Measurements from ENCODE around the gene SEL1L3.
"Not testable (repeated sequence)": the region's sequence is repeated elsewhere in the genome, so short reads cannot be mapped to it uniquely, and the experiment has no call there.

The SEL1L3 gene

DNA sequence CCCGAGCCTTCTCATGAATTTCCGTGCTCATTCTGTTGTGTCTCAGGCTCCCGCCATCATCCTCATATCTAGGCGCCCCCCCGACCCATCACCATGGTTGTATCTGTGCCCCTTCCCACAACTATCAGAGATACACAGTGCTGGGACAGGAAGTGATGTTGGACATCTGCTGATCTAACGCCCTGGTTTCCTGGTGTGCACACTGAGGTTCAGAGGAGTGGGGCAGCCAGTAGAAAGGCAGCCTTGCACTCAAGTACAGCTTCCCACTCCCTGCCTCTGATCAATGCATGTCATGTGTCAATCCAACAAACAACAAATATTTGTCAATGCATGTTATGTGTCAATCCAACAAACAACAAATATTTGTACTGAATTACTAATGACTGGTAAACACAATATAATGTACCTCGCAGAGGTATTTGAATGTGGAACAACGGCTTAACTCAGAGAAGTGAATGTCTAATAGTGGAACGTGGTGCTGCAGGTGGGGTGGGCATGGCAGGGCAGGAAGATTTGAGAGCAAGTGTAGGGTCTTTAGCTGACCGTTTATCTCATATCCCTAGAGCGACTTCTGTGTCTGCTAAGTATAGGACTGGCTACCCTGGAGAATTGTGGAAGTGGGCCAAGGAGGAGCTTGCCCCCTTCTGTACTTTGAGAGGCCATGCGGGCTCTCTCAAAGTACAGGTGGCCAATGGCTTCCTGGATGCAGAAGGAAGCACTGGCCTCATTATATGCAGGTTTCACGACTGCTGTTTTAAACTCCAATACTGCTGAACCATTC is 10.3 kb upstream of the SEL1L3 start:
- H3K4me3 ChIP-seq (ENCODE audit: control insufficient read depth, low read depth, low read length): no peak overlapping the region
- TF ChIP-seq, protein P1, sequence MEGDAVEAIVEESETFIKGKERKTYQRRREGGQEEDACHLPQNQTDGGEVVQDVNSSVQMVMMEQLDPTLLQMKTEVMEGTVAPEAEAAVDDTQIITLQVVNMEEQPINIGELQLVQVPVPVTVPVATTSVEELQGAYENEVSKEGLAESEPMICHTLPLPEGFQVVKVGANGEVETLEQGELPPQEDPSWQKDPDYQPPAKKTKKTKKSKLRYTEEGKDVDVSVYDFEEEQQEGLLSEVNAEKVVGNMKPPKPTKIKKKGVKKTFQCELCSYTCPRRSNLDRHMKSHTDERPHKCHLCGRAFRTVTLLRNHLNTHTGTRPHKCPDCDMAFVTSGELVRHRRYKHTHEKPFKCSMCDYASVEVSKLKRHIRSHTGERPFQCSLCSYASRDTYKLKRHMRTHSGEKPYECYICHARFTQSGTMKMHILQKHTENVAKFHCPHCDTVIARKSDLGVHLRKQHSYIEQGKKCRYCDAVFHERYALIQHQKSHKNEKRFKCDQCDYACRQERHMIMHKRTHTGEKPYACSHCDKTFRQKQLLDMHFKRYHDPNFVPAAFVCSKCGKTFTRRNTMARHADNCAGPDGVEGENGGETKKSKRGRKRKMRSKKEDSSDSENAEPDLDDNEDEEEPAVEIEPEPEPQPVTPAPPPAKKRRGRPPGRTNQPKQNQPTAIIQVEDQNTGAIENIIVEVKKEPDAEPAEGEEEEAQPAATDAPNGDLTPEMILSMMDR (IDR thresholded peaks at IDR 0.05; ENCODE audit: control insufficient read depth, insufficient read depth, low read depth, low read length, missing control alignments): no peak
- DNase-seq (ENCODE audit: low read depth): no peak

DNA sequence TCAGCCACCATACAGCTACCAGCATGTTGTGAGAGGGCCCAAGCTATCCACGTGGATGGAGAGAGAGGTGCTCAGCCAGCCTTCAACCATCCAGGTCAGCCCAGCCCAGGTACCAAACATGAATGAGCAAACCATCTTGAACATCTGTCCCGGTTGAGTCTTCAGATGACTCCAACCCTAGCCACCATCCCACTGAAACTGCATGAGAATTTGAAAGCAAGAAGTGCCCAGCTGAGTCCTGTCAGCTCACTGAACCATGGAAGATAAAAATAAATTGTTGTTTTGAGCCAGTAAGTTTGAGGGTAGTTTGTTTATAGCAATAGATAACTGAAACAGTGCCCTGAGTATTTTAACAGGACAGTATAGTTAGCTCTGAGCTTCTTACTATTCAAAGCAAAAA is 7.3 kb upstream of the SEL1L3 start:
- no peak overlapping the region for H3K4me3 ChIP-seq (ENCODE audit: control insufficient read depth, low read depth, low read length)

DNA sequence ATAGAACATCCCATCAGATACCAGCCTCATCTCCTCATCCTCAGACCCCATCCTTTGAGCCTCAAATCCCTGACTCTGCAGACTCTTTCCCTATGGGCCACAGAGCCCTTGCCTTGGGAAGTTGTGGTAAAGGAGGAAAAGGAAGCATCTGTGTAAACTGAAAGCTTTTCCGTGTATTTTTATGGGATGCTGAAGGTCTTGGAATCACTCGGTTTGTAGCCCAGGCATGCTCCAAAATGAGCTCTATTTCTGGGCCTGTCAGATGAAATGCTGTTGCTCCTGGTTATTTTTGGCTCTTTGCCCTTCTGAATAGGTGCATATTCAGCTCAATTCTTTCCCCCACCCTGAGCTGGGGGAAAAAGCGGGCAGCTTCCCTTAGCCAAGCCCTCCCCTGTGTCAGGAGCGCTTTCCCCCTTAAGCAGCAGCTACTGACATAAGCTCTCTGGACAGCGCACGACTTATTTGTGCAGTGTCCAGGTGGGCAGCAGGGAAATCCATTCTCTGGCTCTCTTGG is 5.0 kb upstream of the SEL1L3 start:
- TF ChIP-seq, protein P1 (IDR thresholded peaks at IDR 0.05; ENCODE audit: control insufficient read depth, insufficient read depth, low read depth, low read length, missing control alignments): no peak
- H3K4me3 ChIP-seq (ENCODE audit: control insufficient read depth, low read depth, low read length): no peak overlapping the region
- DNase-seq (ENCODE audit: low read depth): no peak

More for the DNA sequence above, 7.3 kb upstream of the SEL1L3 start:
- DNase-seq (ENCODE audit: low read depth): no peak
- TF ChIP-seq, protein P1 (IDR thresholded peaks at IDR 0.05; ENCODE audit: control insufficient read depth, insufficient read depth, low read depth, low read length, missing control alignments): no peak

DNA sequence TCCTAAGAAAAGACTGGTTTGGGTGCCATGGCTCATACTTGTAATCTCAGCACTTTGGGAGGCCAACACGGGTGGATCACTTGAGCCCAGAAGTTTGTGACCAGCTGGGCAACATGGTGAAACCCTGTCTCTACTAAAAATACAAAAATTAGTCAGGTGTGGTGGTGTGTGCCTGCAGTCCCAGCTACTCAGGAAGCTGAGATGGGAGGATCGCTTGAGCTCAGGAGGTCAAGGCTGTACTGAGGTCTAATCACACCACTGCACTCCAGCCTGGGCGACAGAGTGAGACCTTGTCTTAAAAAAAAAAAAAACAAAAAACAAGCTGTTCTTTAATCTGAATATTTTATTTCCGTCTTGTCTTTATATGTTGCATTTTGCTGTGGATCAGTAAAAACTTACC is 3.6 kb upstream of the SEL1L3 start:
- H3K4me3 ChIP-seq (ENCODE audit: control insufficient read depth, low read depth, low read length); DNase-seq (ENCODE audit: low read depth): not testable (repeated sequence)

DNA sequence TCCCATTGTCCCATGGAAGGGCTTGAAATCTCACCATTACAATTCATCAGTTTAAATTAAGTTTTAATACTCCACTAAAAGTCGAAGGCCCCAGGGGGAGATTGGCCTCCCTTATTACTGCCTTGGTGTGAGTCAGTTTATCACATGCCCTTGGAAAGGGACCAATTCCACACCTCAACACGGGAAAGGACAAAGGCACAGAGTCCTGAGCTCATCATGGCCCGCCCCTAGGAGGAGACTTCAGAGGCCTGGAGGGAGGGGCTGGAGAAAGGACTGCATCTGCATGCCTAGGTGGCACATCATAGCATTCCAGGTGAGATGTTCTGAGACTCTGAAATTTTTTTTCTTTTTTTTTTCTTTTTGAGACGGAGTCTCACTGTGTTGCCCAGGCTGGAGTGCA is 2.8 kb upstream of the SEL1L3 start:
- no peak overlapping the region for H3K4me3 ChIP-seq (ENCODE audit: control insufficient read depth, low read depth, low read length)
- no peak for DNase-seq (ENCODE audit: low read depth)
- TF ChIP-seq, protein P1 (IDR thresholded peaks at IDR 0.05; ENCODE audit: control insufficient read depth, insufficient read depth, low read depth, low read length, missing control alignments): no peak

DNA sequence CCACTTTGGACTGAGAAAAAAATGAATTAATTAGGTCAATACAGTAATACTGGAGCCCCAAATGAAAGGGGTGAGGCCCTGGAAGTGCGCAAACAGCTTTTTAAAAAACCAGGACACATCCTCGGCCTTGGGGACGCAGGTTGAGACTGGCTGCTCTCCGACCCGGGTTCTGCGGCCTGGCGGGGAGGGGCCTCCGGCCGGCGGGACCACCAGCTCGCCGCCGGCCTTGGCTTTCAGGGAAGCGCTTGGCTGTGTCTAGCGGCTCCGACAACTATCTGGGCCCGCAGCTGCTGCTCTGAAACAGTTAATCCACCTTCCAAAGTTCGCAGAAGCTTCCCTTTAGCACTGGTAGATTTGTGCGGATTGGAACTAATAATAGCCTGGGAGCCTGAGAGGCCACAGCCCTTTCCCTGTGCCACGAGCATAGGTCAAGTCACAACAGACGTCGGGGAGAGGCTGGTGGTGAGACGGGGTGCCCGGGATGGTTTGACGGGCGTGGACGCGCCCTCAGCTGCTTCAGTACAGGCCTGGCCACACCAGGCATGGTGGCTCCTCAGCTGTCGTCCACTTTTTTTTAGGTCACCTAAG is 1.1 kb upstream of the SEL1L3 start:
- TF ChIP-seq, protein P1 (IDR thresholded peaks at IDR 0.05; ENCODE audit: control insufficient read depth, insufficient read depth, low read depth, low read length, missing control alignments): no peak
- no peak overlapping the region for H3K4me3 ChIP-seq (ENCODE audit: control insufficient read depth, low read depth, low read length)
- no peak for DNase-seq (ENCODE audit: low read depth)

DNA sequence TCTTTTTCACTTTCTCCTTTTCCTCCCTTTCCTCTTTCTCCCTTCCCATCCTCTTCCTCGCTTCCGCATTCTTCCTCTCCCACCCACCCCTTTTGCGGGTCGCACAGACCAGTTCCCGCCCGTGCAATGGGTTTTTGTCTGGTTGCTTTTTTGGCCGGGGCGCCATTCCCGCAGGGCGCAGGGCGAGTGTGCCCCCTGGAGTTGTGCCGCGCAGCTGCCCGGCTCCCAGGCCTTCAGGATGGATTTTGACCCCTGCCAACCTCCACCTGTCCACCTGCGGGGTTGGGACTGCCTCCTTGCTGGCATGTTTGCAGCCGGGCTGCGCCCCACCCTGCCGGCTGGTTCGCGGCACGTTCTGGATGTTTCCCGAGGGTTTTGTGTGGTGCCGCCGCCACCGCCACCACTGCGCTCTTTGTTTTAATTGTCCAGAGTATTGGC is 578 bp upstream of the SEL1L3 start:
- no peak for DNase-seq (ENCODE audit: low read depth)
- TF ChIP-seq, protein P1 (IDR thresholded peaks at IDR 0.05; ENCODE audit: control insufficient read depth, insufficient read depth, low read depth, low read length, missing control alignments): no peak
- peak overlapping the region; percentile 61 for H3K4me3 ChIP-seq (ENCODE audit: control insufficient read depth, low read depth, low read length)
